Erythroblast (primary cell): ENCODE measurements around the gene TMPO.
"Not testable (repeated sequence)": the region's sequence is repeated elsewhere in the genome, so short reads cannot be mapped to it uniquely, and the experiment has no call there.

Experiments
- DNase-seq, 2 experiments: peaks; one replicate each; lab custom pipeline; 2025; lab: John Stamatoyannopoulos, UW
- GATA1 ChIP-seq: IDR thresholded peaks from 2 replicates; pipeline ENCODE4 v1.6.1; 2011; ENCODE audit warnings: low read depth, mild to moderate bottlenecking, control low read depth, low read length, moderate library complexity
- POLR2A ChIP-seq: IDR thresholded peaks from 2 replicates; pipeline ENCODE4 v1.6.1; 2011; ENCODE audit warnings: mild to moderate bottlenecking, low read length

Gene TMPO

GRCh38 chr12:98490501-98491453 is 24.6 kb upstream of the TMPO start:
- DNase-seq: peak; percentile 69 to 87
- TF ChIP-seq POLR2A: no peak
- TF ChIP-seq GATA1: no peak

- TF ChIP-seq GATA1 (no peak), POLR2A (no peak)
- no peak for DNase-seq
These were observed 22.7 kb upstream of the TMPO start for GRCh38 chr12:98492580-98493140.

- not testable (repeated sequence) for DNase-seq
These were observed 14.1 kb upstream of the TMPO start for GRCh38 chr12:98501266-98501629.

GRCh38 chr12:98503342-98503591 is 12.1 kb upstream of the TMPO start:
- peak; percentile 93 to 97 for DNase-seq
- TF ChIP-seq POLR2A (no peak), GATA1 (no peak)

- TF ChIP-seq POLR2A: peak; percentile 71
- no peak for TF ChIP-seq GATA1
These were observed 11.6 kb upstream of the TMPO start for GRCh38 chr12:98503592-98504367.

GRCh38 chr12:98504368-98504617 is 11.1 kb upstream of the TMPO start:
- TF ChIP-seq GATA1 (no peak), POLR2A (no peak)
- no peak for DNase-seq

More at GRCh38 chr12:98503592-98504367, 11.6 kb upstream of the TMPO start:
- DNase-seq: peak; percentile 97

- TF ChIP-seq POLR2A (no peak), GATA1 (no peak)
- peak; percentile 19 to 28 for DNase-seq
These were observed 6.3 kb upstream of the TMPO start for GRCh38 chr12:98509063-98509462.

GRCh38 chr12:98511806-98512205 is 3.6 kb upstream of the TMPO start:
- not testable (repeated sequence) for DNase-seq

- peak; percentile 63 to 75 for DNase-seq
- TF ChIP-seq GATA1: no peak
- TF ChIP-seq POLR2A: no peak
These were observed 1.7 kb upstream of the TMPO start for GRCh38 chr12:98513379-98514322.

- DNase-seq: no peak
- TF ChIP-seq GATA1: no peak
- TF ChIP-seq POLR2A: no peak
These were observed 456 bp upstream of the TMPO start for GRCh38 chr12:98514982-98515286.

- DNase-seq: peak; percentile 94 to 95
- TF ChIP-seq GATA1: no peak
These were observed 902 bp downstream of the TMPO start for GRCh38 chr12:98516111-98516873.

- no peak for DNase-seq
- no peak for TF ChIP-seq POLR2A
- no peak for TF ChIP-seq GATA1
These were observed 4.0 kb downstream of the TMPO start for GRCh38 chr12:98519257-98519907.

GRCh38 chr12:98530068-98530467 is 14.7 kb downstream of the TMPO start:
- no peak for TF ChIP-seq POLR2A
- no peak for TF ChIP-seq GATA1
- DNase-seq: no peak

- TF ChIP-seq POLR2A (no peak), GATA1 (no peak)
These were observed 17.4 kb downstream of the TMPO start for GRCh38 chr12:98532687-98533304.

More at GRCh38 chr12:98532687-98533304, 17.4 kb downstream of the TMPO start:
- DNase-seq: peak; percentile 65 to 78
